Tibial artery (tissue), 4 donors: ENCODE data around the gene TRIM44.
"Not testable (repeated sequence)": the region's sequence is repeated elsewhere in the genome, so short reads cannot be mapped to it uniquely, and the experiment has no call there.

Experiments
- DNase-seq, 2 donors: peaks; one replicate each; pipeline ENCODE4 v3.0.0-alpha.2; 2019
- H3K27ac ChIP-seq, 2 donors: fragments of 200-600 bp; sonication (generic) in 1 of 2; 1 replicate in 1 of 2; 2 replicates in 1 of 2; pipeline ENCODE4 v1.5.1; 2018 to 2019; ENCODE audit warnings: mild to moderate bottlenecking in 1 of 2
- H3K27me3 ChIP-seq, 2 donors: fragments of 200-600 bp; sonication (generic) in 1 of 2; one replicate each; pipeline versions ENCODE4 v1.5.1 to v1.6.0; 2016 to 2019
- H3K36me3 ChIP-seq, 3 donors: fragments of 200-600 bp; sonication (generic) in 2 of 3; one replicate each; pipeline ENCODE4 v1.5.1; 2016 to 2019; ENCODE audit warnings: mild to moderate bottlenecking in 2 of 3
- H3K4me1 ChIP-seq, 4 donors: fragments of 200-600 bp; sonication (generic) in 2 of 4; 1 replicate in 3 of 4; 2 replicates in 1 of 4; pipeline ENCODE4 v1.5.1; 2016 to 2019
- H3K4me3 ChIP-seq, 2 donors: fragments of 200-600 bp; sonication (generic) in 1 of 2; 1 replicate in 1 of 2; 2 replicates in 1 of 2; pipeline ENCODE4 v1.5.1; 2018 to 2019; ENCODE audit warnings: mild to moderate bottlenecking in 2 of 2
- H3K9me3 ChIP-seq, 3 donors: fragments of 200-600 bp; sonication (generic) in 1 of 3; one replicate each; pipeline ENCODE4 v1.5.1; 2016 to 2019
- CTCF ChIP-seq, 2 experiments: fragments of 200-600 bp in 1 of 2; fragments of 450-650 bp in 1 of 2; IDR thresholded peaks; one replicate each; pipeline ENCODE4 v1.5.1; 2017 to 2019; ENCODE audit warnings: antibody characterized with exemption in 2 of 2, mild to moderate bottlenecking in 1 of 2, moderate library complexity in 1 of 2
- intact Hi-C: fragments of 100-400 bp; cut with DNase I; formaldehyde crosslinking; loops from one replicate; pipeline ENCODE4 v1.15.0; 2023; ENCODE audit warnings: low total_unique reads

TRIM44 gene

GRCh38 chr11:35647421-35648093 lies 15.0 kb upstream of the TRIM44 start:
- intact Hi-C loops: no loop called here
- Histone ChIP-seq H3K4me3 (no peak overlapping the region), H3K27ac (no peak overlapping the region), H3K4me1 (no peaks in the 10 kb centered on the region), H3K9me3 (no peaks in the 10 kb centered on the region), H3K27me3 (peaks cover 0 to 4% of the 10 kb centered on the region in 2 donors), H3K36me3 (no peaks in the 10 kb centered on the region)
- no peak for DNase-seq
- no peak for TF ChIP-seq CTCF (IDR thresholded peaks at IDR 0.05)

GRCh38 chr11:35650006-35650405 lies 12.6 kb upstream of the TRIM44 start:
- H3K9me3 ChIP-seq: no peaks in the 10 kb centered on the region
- TF ChIP-seq CTCF (IDR thresholded peaks at IDR 0.05): no peak

GRCh38 chr11:35650467-35650866 lies 12.1 kb upstream of the TRIM44 start:
- intact Hi-C loops: no loop called here
- Histone ChIP-seq H3K4me1 (no peaks in the 10 kb centered on the region), H3K4me3 (no peak overlapping the region), H3K27ac (no peak overlapping the region), H3K36me3 (no peaks in the 10 kb centered on the region), H3K27me3 (peaks cover 0 to 5% of the 10 kb centered on the region in 2 donors), H3K9me3 (no peaks in the 10 kb centered on the region)
- no peak for DNase-seq
- no peak for TF ChIP-seq CTCF (IDR thresholded peaks at IDR 0.05)

More at GRCh38 chr11:35650006-35650405, 12.6 kb upstream of the TRIM44 start:
- no peaks in the 10 kb centered on the region for H3K36me3 ChIP-seq
- H3K27ac ChIP-seq: no peak overlapping the region
- intact Hi-C loops: no loop called here
- peaks cover 0 to 5% of the 10 kb centered on the region in 2 donors for H3K27me3 ChIP-seq
- H3K4me3 ChIP-seq: no peak overlapping the region
- H3K4me1 ChIP-seq: no peaks in the 10 kb centered on the region
- DNase-seq: no peak

GRCh38 chr11:35651263-35651662 lies 11.3 kb upstream of the TRIM44 start:
- intact Hi-C loops: no loop called here
- H3K9me3 ChIP-seq: no peaks in the 10 kb centered on the region
- no peak for DNase-seq
- no peak overlapping the region for H3K27ac ChIP-seq
- no peak overlapping the region for H3K4me3 ChIP-seq
- no peaks in the 10 kb centered on the region for H3K4me1 ChIP-seq
- H3K27me3 ChIP-seq: peaks cover 0 to 5% of the 10 kb centered on the region in 2 donors
- no peaks in the 10 kb centered on the region for H3K36me3 ChIP-seq
- no peak for TF ChIP-seq CTCF (IDR thresholded peaks at IDR 0.05)

GRCh38 chr11:35652786-35653185 lies 9.8 kb upstream of the TRIM44 start:
- intact Hi-C loops, H3K4me3 ChIP-seq, DNase-seq, H3K27me3 ChIP-seq, H3K4me1 ChIP-seq, H3K9me3 ChIP-seq, H3K36me3 ChIP-seq, H3K27ac ChIP-seq: not testable (repeated sequence)

GRCh38 chr11:35654711-35655110 lies 7.9 kb upstream of the TRIM44 start:
- Histone ChIP-seq H3K36me3 (no peaks in the 10 kb centered on the region), H3K4me1 (no peaks in the 10 kb centered on the region), H3K9me3 (no peaks in the 10 kb centered on the region), H3K4me3 (no peak overlapping the region), H3K27me3 (peaks cover 0 to 6% of the 10 kb centered on the region in 2 donors), H3K27ac (no peak overlapping the region)
- intact Hi-C loops: no loop called here
- DNase-seq: no peak
- no peak for TF ChIP-seq CTCF (IDR thresholded peaks at IDR 0.05)
